Right lobe of liver (tissue), 4 donors: ENCODE results near the gene PRKAR1A.

Source experiments
- POLR2A ChIP-seq: fragments of 450-650 bp; IDR thresholded peaks from one replicate; pipeline ENCODE4 v1.6.1; 2017; ENCODE audit warnings: antibody characterized with exemption, mild to moderate bottlenecking
- TF ChIP-seq, protein P1 (sequence below), 4 donors: fragments of 200-600 bp in 3 of 4; fragments of 450-650 bp in 1 of 4; IDR thresholded peaks; one replicate each; pipeline versions ENCODE4 v1.5.1 to v1.8.0; 2016 to 2022; ENCODE audit warnings: antibody characterized with exemption in 4 of 4, mild to moderate bottlenecking in 2 of 4
- donor health status: DM: no; HTN: no; CAD: no.
- donor health status: DM: no; HTN: no; CAD: no.
- donor health status: DM: no; HTN: yes; CAD: no.

DNA sequence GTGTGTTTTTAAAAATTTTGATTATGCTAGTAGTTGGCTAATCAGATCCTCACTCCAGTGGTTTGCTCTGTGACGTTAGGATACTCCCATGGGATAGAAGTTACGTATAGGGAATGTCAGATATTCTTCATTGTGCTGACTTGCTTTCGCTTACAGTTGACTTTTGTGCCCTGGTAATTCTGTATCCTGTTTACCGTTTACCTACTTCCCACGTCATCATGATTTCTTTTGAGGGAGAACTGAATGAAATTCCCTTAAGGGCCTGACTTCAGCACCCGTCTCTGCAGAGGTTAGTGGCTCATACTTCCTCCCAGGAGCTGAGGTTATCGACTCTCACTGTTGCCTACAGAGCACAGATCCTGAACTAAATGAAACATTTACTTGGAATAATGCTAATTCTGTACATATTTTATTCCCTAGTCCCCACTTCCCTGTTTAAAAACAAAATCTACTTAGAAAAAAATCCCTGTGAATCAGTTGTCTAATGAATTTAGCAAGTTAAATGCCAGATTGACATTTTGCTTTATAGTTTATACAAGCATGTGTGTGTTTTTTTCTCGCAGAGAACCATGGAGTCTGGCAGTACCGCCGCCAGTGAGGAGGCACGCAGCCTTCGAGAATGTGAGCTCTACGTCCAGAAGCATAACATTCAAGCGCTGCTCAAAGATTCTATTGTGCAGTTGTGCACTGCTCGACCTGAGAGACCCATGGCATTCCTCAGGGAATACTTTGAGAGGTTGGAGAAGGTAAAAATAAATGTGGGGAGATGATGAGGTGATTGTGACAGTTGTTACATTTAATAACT, 2.8 kb downstream of the PRKAR1A start:
- TF ChIP-seq, protein P1, sequence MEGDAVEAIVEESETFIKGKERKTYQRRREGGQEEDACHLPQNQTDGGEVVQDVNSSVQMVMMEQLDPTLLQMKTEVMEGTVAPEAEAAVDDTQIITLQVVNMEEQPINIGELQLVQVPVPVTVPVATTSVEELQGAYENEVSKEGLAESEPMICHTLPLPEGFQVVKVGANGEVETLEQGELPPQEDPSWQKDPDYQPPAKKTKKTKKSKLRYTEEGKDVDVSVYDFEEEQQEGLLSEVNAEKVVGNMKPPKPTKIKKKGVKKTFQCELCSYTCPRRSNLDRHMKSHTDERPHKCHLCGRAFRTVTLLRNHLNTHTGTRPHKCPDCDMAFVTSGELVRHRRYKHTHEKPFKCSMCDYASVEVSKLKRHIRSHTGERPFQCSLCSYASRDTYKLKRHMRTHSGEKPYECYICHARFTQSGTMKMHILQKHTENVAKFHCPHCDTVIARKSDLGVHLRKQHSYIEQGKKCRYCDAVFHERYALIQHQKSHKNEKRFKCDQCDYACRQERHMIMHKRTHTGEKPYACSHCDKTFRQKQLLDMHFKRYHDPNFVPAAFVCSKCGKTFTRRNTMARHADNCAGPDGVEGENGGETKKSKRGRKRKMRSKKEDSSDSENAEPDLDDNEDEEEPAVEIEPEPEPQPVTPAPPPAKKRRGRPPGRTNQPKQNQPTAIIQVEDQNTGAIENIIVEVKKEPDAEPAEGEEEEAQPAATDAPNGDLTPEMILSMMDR (IDR thresholded peaks at IDR 0.05) = no peak
- no peak for TF ChIP-seq POLR2A
